VCaP (cell line): Measurements from ENCODE around the gene HSF5.

Experiments
- H3K27ac ChIP-seq: fragments of 450-650 bp; 2 replicates; pipeline ENCODE4 v1.5.1; 2017
- TF ChIP-seq, protein P1 (sequence below): fragments of 450-650 bp; conservative IDR thresholded peaks from 2 replicates; pipeline ENCODE4 v1.5.1; 2017; ENCODE audit warnings: mild to moderate bottlenecking, moderate library complexity

Gene HSF5

GRCh38 chr17:58515286-58515685 is 27.1 kb upstream of the HSF5 start:
- peak overlapping the region; percentile 88 for H3K27ac ChIP-seq
- TF ChIP-seq, protein P1, sequence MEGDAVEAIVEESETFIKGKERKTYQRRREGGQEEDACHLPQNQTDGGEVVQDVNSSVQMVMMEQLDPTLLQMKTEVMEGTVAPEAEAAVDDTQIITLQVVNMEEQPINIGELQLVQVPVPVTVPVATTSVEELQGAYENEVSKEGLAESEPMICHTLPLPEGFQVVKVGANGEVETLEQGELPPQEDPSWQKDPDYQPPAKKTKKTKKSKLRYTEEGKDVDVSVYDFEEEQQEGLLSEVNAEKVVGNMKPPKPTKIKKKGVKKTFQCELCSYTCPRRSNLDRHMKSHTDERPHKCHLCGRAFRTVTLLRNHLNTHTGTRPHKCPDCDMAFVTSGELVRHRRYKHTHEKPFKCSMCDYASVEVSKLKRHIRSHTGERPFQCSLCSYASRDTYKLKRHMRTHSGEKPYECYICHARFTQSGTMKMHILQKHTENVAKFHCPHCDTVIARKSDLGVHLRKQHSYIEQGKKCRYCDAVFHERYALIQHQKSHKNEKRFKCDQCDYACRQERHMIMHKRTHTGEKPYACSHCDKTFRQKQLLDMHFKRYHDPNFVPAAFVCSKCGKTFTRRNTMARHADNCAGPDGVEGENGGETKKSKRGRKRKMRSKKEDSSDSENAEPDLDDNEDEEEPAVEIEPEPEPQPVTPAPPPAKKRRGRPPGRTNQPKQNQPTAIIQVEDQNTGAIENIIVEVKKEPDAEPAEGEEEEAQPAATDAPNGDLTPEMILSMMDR = no peak

- TF ChIP-seq, protein P1 = no peak
- peak overlapping the region; percentile 88 for H3K27ac ChIP-seq
Observed at GRCh38 chr17:58514770-58515157, 26.6 kb upstream of the HSF5 start.

- TF ChIP-seq, protein P1 = no peak
- peak within 1 kb of the TSS; percentile 88 for H3K27ac ChIP-seq
Observed at GRCh38 chr17:58513965-58514769, 26.0 kb upstream of the HSF5 start, which contains the start of gene MTMR4. Gene MTMR4 (minus strand): TSS chr17:58514638. CDS start chr17:58514407, 231 bp downstream.

GRCh38 chr17:58513267-58513964 is 25.2 kb upstream of the HSF5 start:
- H3K27ac ChIP-seq = peak overlapping the region; percentile 88; the same call in 1 of the 2 replicates

DNA sequence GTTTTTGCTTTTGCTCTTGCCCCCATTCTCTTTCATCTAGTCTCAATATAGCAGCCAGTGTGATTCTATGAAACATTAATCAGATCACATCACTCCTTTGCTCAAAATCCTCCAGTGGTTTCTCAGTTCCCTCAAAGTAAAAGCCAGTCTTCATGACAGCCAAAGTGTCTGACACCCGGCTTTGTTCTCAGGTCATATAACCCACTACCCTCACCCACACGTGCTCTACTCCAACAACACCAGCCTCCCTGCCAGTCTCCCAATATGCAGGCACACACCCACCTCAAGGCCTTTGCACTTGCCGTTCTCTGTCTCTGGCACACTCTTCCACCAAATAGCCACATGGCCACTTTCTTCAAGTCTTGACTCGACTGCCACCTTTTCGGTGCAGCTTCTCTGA is 21.9 kb upstream of the HSF5 start:
- TF ChIP-seq, protein P1 = no peak

More at GRCh38 chr17:58513267-58513964, 25.2 kb upstream of the HSF5 start:
- TF ChIP-seq, protein P1 = no peak

DNA sequence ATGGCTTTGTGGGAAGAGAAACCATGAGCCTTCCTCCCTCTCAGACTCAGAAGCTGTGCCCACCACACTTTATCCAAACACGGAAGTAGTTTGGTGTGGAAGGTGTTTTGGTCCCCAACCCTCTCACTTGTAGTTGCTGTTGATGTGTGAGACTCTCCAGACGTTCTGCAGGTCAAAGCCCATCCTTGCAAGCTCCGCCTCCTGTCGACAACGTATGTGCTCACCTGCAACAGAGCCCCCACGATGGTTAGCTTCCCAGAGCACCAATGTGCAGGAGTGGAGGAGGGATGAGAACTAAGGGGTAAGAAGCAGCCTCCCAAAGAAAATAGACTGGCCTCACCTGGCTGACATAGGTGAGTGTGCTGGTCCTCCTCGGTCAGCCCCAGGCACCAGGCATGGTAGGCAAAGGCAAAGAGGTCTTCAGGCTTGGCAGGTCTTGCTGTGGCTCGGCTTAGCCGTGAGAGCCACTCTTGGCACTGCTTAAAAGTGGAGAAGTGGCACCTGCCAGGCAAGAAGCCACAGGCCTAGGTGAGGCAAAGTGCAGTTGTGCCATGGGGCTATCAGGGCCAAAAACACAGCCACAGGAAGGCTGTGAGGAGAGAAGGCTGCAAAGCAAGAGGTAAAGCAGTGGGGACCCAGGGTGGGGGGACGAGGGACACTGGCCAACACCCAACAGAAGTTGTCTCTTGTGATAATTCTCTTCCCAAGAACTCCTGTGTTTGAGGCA is 20.3 kb upstream of the HSF5 start:
- H3K27ac ChIP-seq = no peak overlapping the region
- TF ChIP-seq, protein P1 = no peak

More for the DNA sequence above, 21.9 kb upstream of the HSF5 start:
- no peak overlapping the region for H3K27ac ChIP-seq

DNA sequence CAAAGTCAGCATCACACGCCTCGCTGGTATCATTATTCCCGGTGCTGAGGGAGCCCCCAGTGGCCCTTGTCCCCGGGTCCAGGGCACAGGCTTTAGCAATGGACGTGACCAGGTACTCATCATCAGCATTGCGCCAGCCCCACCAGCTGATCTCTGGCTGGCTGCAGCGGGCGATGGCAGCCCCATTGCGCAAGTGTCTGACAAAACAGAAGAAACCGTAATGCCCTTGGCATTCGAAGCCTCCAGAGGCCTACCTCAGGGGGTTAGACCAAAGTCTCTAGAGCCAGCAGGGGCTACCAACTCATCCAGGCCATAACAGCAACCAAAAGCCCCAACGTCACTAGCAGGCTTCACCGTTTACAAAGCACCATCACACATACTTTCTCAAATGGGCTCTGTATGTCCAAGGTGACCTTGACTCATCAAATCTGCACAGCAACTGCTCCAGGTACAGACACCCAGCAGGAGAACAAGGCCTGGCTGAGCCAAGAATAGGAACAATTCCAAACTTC is 19.0 kb upstream of the HSF5 start:
- TF ChIP-seq, protein P1 = no peak
- H3K27ac ChIP-seq = no peak overlapping the region
